HL-60 (cell line): Measurements from ENCODE around the gene NUDT6.

Experiments used
- DNase-seq, 2 experiments: peaks; one replicate each; pipeline ENCODE4 v3.0.0-alpha.2; 2010 to 2020; ENCODE audit warnings: low read depth in 1 of 2, low spot score in 1 of 2
- H3K27ac ChIP-seq: fragments of 250-450 bp; sonication (Bioruptor Pico); replicated peaks from 2 replicates; pipeline ENCODE4 v1.5.1; 2020; ENCODE audit warnings: mild to moderate bottlenecking, moderate library complexity
- H3K27me3 ChIP-seq: fragments of 250-450 bp; sonication (Bioruptor Pico); 2 replicates; pipeline ENCODE4 v1.5.1; 2021; ENCODE audit warnings: mild to moderate bottlenecking, moderate library complexity; ENCODE audit not compliant: insufficient read depth, poor library complexity, severe bottlenecking
- H3K4me3 ChIP-seq: replicated peaks from 2 replicates; pipeline ENCODE4 v1.5.1; 2011; ENCODE audit warnings: mild to moderate bottlenecking, control low read depth, low read length; ENCODE audit not compliant: insufficient read depth
- CTCF ChIP-seq: IDR thresholded peaks from one replicate; pipeline ENCODE4 v1.5.1; 2011; ENCODE audit warnings: low read length, control low read depth, inconsistent platforms; ENCODE audit not compliant: insufficient read depth
- GABPA ChIP-seq: IDR thresholded peaks from 2 replicates; pipeline ENCODE4 v1.6.1; 2012; ENCODE audit warnings: low read depth
- POLR2AphosphoS5 ChIP-seq: IDR thresholded peaks from 2 replicates; pipeline ENCODE4 v1.6.1; 2012; ENCODE audit warnings: low read depth
- REST ChIP-seq: IDR thresholded peaks from 2 replicates; pipeline ENCODE4 v1.6.1; 2012; ENCODE audit warnings: low read depth; ENCODE audit not compliant: insufficient replicate concordance
- SPI1 ChIP-seq: IDR thresholded peaks from 2 replicates; pipeline ENCODE4 v1.6.1; 2012; ENCODE audit warnings: low read depth, mild to moderate bottlenecking, borderline replicate concordance

NUDT6 gene

GRCh38 chr4:122842984-122843531 lies 79.3 kb downstream of the NUDT6 start:
- Histone ChIP-seq H3K27ac (no peak overlapping the region), H3K27me3 (no peaks in the 10 kb centered on the region), H3K4me3 (no peak overlapping the region)
- DNase-seq = no peak
- no peak for TF ChIP-seq GABPA
- TF ChIP-seq REST = no peak
- TF ChIP-seq CTCF = no peak
- TF ChIP-seq POLR2AphosphoS5 = no peak
- no peak for TF ChIP-seq SPI1
